Suppressor macrophage treated with lipopolysaccharide for 4 hours (primary cell): ENCODE data around the gene RASSF4.
A peak's percentile ranks its signal among the peaks of the same experiment; 100 is the strongest.

ENCODE experiments used
- DNase-seq: peaks from one replicate; pipeline ENCODE4 v3.0.0-alpha.2; 2020

Gene RASSF4

GRCh38 chr10:44929356-44930255 is 30.0 kb upstream of the RASSF4 start:
- no peak for DNase-seq

- DNase-seq: no peak
Observed at GRCh38 chr10:44930904-44931620, 28.5 kb upstream of the RASSF4 start.

DNA sequence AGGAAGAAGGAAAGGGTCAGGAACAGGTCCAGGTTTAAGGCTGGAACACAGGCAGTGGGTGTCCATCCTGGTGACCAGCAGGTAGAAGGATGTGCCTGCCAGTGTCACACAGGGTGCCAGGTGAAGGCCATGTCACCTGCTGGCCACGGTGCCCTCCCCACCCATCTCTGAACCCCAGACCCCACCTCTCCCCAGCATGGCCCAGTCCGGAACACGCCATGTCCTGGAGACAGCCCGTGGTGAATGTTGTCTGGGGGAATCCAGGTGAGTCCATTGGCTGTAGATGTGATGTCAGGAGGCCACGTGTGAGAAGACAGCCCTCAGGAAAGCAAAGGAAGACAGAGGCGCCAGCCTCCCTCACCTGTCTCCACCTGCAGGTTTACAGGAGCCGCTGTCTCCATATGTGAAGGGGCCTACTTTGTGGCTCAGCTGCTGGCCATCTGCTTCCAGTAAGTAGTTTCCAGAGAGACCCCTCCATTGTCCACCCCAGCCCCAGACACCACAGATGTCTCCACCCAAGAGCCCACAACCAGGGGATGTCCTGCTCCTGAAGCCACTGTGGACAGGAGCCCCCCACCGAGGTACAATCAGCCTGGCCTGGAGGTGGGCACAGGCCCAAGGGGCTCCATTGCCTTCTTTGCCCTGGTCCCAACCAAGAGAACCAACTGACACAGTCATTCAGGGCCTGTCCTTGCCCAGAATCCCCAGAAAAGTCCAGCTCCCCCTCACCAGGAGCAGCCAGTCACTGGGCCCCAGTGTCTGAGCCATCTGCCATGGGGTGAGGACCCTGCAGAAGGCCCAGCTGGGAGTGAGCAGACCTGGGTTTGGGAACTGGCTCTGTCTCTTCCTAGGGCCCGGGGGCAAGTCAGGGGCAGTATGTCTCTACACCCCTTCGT is 27.7 kb upstream of the RASSF4 start:
- no peak for DNase-seq

GRCh38 chr10:44932517-44933450 is 26.8 kb upstream of the RASSF4 start:
- DNase-seq: peak; percentile 91

DNA sequence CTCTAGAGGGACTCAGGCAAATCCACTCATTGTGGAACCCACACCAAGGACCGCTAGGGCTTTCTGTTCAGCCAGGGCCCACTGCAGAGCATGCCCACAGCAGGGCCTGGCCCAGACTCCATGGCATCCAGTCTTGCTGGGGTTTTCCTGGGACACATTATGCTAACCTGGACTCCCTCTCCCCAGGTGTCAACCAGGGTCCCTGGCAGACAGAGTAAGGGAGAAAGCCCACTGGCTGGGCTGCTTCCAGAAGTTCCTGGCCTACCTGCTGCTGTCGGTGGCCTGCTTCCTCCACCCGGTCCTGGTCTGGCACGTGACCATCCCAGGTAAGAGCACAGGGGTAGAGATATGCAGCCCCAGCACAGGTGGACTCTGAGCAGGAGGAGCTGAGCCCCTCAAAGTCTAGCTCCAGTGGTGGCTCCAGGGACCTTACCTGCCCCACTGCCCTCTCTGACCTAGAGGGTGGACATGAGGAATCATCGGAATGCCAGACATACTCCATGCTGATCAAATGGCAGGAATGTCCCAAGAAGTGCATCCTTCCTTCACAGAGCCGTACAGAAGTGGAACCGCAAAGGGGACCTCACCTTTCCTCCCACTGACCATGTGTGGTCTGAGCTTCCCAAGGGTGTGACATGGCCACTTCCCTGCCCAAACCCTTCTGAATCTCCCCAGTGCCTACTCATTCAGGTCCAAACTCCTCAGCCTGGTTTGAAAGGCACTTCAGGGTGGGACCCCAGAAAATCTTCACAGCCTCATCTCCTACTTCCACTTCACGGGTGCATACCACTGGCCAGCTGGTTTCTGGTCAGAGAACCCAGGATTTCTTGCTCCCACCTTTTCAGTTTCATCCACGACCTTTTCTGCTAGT is 25.9 kb upstream of the RASSF4 start:
- DNase-seq: no peak

- no peak for DNase-seq
Observed at GRCh38 chr10:44934416-44935200, 25.0 kb upstream of the RASSF4 start.

- no peak for DNase-seq
Observed at GRCh38 chr10:44935201-44935965, 24.2 kb upstream of the RASSF4 start.

DNA sequence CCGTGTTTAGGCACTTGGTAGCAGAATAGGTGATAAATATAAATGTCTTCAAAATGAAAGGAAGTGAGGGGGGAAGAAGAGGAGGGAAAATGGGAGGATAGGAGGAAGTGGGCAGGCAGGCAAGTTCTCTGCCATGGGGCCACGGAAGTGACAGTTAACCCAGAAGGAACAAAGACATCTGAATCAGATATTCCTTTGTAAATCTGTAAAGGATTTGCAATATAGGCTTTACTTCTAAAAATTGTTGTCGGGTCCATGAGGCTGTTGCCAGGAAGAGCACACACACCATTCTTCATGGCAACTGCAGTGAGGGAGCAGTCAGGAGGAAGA is 23.7 kb upstream of the RASSF4 start:
- no peak for DNase-seq

DNA sequence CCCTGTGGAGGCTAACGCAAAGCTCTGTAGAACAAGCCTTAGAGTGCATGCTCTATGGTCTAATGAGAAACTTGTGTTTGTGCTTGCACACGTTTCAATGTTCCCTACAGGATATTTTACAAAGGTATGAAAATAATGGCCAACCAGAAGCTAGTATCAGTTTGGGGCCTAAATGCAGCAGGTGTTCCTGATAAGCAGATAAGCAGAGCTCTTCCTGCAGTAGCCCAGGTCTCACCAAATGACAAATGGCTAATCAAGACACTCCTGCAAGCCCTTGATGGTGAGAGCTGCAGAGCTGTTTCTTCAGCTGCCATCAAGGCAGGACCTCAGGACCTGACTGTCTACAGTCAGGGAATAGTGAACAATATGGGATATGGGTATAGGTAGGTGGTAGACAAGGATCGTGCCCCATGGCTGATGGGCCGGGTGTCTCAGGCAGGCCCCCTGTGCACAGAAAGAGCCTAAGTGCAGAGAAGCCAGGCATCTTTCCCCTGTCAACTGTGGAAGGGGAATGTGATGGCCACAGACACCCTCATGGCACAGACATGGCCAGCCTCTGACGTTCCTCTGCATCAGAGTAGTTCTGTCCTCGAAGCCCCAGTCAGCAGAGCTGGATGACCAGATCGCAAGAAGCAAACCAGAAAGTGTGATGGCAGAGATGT is 23.2 kb upstream of the RASSF4 start:
- no peak for DNase-seq

- DNase-seq: peak; percentile 81
Observed at GRCh38 chr10:44937196-44938005, 22.2 kb upstream of the RASSF4 start.

- peak; percentile 80 for DNase-seq
Observed at GRCh38 chr10:44938956-44939355, 20.6 kb upstream of the RASSF4 start.

GRCh38 chr10:44939691-44940401 is 19.8 kb upstream of the RASSF4 start:
- peak; percentile 77 for DNase-seq

GRCh38 chr10:44944354-44944753 is 15.2 kb upstream of the RASSF4 start:
- no peak for DNase-seq

DNA sequence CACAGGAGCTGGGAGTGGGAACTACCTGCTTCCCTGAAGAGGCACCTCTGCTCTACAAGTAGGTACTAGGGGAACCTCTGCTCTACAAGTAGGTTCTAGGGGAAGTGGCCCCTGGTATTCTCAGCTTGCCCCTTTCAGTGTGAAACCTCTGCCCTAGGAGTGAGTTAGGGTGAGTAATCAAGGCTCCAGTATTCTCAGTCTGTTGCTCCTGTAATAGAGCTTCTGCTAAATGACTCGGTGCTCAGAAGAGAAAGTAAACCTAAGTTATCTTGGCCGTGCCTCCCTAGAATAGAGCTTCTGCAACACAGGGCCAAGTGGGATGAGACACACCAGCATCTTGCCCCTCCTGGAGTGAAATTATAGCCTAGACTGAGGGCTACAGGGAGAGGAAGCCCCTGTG is 13.4 kb upstream of the RASSF4 start:
- peak; percentile 91 for DNase-seq

DNA sequence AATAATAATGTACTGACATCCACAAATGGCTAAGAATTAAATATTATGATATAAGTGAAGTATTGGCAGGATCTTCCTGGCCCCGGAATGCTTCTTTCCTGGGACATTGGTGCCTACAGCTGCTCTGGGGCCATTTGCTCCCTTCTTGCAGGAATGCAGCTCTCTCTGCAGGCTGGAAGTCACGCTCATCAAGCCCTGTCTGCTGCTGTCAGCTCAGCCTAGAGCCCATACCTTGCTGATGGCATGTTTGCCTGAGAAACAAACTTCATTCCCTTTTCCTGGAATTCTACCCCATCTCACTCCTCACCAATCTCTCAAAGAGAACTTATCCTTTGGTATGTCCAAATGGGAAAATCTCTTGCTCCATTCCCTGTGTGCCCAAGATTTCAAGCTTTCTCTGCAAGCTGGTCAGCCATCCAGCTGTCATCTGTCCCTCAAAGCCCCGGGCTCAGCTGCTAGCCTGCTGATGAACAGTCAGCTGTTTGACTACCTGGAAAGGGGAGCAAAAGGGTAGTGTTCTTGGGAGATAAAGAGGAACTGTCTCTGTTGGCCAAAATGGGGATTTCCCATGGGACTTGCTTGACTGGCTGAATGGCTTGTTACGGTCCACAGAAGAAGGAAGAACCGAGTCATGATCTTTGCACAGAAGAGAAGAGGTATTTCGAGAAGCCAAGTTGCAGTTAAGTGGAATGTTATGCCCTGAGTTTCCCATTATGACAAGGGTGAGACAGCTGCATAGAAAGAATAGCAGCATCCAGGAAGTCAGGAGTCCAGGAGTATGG is 12.0 kb upstream of the RASSF4 start:
- peak; percentile 95 for DNase-seq

- DNase-seq: peak; percentile 64
Observed at GRCh38 chr10:44948642-44949041, 11.0 kb upstream of the RASSF4 start.
